HG03432 (cell line): Measurements from ENCODE around the gene ANKRD6.

Source experiments
- ATAC-seq: cut with Tn5 transposase; IDR thresholded peaks from one replicate; pipeline ENCODE4 v1.9.1; 2021; ENCODE audit warnings: mild to moderate bottlenecking, moderate library complexity; ENCODE audit not compliant: unreplicated experiment

Gene ANKRD6

DNA sequence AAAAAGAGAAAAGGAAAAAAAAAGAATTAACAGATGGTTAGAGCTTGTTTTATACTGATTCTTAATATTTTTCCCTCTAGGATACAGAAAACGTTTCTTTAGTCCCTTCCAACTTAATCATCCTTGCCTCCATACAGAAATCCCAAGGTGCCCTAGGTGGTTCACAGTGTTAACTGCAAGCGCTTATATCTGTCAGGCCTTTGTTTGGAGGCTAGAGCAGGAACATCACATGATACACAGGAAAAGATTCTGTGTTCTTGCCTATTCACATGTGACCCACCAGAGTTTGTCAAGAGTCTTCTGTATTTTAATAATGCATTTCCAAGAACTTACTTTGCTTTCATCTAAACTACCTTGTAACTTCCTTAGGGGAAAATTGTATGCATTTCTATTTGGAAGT is 31.3 kb downstream of the ANKRD6 start:
- no peak for ATAC-seq

DNA sequence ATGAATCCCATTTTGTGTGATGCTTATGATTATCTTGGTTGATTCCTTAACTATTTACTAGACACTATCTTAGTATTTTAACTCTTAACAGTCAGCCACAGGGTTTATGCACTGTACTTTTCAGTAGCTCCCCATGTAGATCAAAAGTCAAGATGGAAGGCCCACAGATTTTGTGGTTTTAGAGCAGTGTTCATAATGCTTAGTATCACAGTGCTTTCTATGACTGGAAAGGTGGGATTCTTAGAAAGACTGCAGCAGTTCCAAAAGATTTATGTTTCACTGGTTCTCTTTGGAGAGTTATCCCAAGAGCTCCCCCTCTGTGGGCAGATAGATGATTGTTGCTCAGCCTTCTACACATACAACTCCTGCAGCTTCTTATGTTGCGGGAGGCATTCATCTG is 34.5 kb downstream of the ANKRD6 start:
- no peak for ATAC-seq

DNA sequence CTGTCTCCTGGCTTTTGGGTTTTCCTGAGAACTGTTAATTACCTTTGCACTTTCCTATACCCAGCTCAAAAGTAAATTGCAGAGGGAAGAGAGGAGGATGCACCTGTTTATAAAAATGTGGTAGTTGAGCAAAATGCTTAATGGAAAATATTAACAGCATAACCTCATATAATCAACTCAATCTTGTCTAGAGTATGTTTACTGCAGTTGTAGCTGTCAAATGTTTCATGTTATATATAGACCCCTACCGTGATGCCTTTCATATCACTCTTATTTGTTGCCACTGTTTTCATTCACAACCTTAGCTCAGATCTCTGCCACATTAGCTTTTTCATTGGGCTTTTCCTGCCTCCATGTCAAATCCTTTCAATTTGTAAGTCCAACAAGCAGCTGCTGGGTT is 36.0 kb downstream of the ANKRD6 start:
- no peak for ATAC-seq

DNA sequence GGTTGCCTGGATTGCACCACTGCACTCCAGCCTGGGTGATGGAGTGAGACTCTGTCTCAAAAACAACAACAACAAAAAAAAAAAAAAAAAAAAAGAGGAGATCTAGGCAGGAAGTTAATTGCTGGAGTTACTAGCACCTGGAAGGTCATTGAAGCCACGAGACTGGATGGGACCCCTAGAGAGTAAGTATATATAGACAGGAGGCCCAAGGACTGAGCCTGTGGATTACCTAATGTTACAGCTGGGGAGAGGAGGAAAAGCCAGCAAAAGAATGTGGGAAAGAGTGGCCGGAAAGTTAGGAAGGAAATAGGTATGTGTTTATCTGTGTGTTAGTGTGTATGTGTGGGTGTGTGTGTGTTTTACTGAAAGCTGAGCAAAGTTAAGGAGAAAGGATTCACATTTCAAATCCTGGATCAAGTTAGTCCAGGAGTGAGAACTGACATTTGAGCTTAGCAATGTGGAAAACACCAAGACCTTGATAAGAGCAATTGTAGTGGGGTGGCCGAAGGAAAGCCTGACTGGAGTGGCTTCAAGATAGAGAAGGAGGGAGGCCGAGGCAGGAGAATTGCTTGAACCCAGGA is 38.4 kb downstream of the ANKRD6 start:
- no peak for ATAC-seq

DNA sequence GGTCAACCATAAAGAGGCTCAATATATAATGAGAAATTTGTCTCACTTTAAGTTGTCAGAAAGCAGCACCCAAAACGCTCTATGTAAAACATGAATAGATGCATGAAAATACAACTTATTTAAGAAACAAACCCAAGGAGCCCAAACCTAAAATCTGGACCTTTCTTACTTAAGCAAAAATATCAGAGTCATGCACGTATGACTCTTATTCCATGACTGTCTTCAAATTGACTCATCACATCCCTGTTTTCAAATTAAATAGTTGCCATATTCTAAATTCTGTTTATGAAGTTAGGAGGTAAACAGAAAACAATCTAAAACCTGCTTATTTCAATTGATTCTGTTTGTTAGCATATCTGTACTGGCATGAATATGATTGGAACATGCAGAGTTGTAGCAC is 42.1 kb downstream of the ANKRD6 start:
- no peak for ATAC-seq

DNA sequence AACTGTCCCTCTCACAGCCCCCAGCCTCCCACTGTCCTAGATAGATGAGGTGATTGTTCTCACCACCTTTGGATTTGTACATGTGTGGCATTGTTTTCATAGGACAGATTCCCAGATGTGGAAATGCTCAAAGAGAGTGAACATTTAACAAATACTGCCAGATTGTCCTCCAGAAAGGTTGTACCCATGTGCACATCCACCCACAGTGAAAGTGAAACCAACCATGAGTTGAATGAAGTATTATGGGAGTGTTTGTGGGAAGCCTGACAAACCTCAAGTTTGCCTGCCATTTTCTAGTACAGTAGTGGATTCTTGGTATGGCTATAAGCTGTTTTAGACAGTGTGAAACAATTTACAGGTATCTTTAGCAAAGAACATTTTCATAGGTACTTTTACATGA is 42.7 kb downstream of the ANKRD6 start:
- peak; percentile 53 for ATAC-seq

DNA sequence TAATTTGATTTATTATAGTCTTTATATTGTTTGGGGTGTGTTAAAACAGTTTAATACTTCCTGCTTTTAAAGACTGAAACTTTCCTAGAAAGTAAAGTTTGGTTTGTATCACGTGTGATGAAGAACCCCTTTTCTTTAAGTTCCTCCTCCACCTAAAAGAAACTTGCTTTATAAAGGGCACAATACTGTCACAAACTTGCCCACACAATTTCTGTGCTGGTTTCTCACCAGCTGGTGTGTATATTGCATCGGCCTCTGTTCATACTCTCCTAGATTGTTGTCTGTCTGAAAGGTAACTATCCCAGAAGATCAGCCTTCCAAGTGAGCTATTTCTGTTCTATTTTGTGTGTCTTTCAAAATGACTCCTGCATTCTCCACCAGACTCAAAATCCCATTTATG is 46.9 kb downstream of the ANKRD6 start:
- no peak for ATAC-seq

DNA sequence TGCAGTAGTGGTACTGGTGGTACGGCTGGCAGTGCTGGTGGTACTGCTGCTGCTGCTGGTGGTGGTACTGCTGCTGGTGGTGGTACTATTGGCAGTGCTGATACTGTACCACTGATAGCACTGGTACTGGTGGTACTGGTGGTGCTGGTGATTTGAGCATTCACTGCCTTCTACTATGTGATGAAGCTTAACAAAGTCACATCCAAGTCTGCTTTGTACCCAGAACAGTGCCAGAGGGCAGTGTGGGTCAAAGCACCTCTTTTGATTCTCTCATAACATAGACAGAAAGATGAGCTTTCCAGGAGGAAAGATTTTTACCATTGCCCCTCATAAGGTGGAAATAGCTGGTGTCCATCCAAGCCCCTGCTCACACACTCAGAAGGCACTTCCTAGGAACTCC is 48.7 kb downstream of the ANKRD6 start:
- no peak for ATAC-seq

DNA sequence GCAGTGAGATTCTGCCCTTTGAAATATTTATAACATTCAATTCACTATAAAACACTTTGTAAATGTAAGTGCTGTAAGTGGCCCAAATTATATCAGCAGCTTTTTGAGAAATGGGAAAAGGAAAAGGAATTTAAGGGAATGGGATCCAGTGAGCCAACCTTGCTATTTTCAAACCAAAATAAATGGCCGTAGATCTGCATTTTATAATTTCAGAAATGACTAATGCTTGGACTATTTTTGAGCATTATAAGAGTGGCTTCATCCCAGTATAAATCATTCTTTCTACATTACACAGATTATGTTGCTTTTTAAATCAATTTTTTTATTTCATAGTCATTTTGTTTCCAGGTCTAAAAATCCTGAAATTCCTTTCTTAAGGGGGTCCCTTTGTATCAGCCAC is 49.2 kb downstream of the ANKRD6 start:
- no peak for ATAC-seq

DNA sequence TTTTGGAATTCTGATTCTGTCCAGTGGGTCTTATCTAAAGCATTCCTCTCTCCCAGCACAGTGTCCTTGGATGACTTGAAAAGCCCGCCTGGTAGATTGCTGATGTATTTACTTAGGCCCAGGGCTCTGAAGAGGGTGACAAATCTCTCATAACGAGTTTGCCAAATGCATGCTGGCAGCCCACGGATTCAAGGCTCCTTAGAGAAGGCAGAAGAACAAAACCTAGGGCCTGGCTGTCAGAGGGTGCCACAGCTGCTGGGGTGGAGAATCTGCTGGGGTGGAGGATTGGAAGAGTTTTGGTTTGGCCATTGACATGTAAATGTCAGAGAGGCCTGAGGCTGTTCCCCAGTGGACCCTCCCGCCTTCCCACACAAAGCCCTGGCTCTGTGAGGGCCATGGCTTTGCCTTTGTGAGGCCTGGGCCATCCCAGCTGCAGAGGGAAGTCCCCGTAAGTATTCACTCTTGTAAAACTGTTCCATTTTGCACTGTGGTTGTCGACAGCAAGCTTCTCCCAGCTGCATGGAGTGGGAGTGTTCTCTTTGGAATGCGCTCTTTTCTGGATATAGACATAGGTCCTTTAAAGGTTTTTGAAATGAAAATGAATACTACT is 50.3 kb downstream of the ANKRD6 start:
- no peak for ATAC-seq

DNA sequence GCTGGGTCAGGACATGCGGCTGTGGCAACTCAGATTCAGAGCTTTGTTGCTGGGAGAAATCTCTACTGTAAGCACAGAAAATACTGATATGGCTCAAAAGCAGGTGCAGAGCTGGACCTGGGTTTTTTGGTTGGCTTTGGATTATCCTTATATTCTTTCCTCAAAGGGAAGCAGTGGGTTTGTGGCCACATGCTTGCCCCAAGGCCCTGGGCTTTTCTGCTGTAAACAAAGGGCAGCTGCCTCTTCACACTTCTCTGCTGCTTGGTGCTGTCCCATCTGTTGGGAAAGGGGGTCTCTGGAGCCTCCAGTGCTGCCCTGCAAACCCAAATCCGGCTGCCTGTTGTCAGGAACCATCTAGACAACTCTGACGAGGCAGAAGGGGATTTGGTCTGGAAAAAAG is 52.4 kb downstream of the ANKRD6 start:
- no peak for ATAC-seq

DNA sequence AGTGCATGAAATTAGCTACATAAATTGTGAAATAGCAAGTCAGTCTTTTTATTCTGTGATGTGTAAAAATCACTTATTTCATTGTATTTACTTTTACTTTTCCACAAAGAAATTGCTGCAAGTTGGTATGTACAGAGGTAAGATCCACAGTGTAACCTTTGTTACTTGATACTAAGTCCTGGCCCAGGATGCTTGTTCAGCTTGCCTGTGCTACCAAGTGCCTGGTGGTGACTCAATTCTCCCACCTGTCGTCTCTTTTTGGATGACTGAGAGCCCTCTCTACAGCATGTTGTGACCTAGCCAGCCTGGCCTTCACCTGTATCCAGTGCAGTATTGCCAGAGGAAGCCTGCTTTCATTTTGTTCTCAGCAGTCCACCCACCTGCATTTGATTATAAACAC is 54.9 kb downstream of the ANKRD6 start:
- ATAC-seq: no peak

DNA sequence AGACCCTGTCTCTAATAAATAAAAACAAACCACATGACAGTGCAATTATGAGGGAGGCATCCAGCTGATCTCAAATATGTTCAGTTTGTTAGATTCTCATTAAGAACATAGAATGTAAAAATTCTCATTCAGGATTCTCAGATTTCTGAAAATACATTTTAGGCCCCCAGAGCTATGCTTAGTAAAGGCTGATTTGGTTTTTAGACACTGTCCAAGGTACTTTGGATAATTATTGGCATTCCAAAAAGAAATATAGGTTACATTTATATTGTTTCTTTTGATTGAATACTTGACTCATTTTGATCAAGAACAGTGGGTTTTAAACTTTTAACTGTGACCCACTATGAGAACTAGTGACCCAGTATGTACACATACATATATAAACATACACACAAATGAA is 55.5 kb downstream of the ANKRD6 start:
- ATAC-seq: no peak

DNA sequence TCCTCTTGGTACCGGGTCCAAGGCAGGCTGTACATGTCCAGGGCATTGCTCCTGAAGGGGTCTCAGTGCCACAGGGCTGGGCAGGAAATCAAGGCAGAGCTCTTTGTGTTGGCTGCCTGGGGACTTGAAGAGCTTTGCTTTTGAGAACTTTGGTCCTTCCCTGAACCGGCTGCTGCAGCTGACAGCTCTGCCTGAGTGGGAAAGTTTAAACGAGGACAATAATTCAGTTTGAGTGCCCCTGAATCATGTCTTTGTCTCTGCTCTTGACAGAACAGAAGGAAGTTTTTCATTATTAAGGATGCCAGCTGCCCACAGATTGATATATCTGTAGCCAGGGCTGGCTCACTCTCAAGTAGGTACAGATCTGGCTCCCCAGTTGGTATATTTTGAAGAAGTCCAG is 56.1 kb downstream of the ANKRD6 start:
- ATAC-seq: no peak

DNA sequence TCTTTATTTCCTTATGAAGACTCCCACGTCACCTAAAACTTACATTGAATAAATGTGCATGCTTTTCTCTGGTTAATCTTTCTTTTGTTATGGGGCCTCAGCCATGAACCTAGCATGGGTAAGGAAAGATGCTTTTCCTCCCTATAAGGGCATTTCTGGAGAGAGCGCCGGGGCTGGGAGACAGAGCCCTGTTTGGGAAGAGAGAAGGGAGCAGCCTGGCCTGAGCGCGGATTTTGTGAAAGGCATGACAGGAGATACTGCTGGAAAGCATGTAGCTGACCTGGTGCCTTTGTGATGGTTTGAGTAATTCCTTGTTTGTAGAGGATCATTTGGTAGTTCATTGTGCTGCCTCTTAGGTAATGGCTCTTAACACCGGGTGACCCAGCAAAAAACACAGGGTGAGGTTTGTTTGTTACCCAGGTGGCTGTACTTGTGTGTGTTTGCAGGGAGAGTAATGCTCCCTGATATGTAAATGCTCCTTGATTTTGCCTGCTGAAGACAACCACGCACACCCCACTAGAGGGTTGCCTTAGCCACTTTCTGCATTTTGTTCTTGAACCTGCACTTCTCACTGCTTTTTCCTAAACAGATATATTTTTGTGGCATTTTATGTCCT is 59.2 kb downstream of the ANKRD6 start:
- ATAC-seq: no peak

DNA sequence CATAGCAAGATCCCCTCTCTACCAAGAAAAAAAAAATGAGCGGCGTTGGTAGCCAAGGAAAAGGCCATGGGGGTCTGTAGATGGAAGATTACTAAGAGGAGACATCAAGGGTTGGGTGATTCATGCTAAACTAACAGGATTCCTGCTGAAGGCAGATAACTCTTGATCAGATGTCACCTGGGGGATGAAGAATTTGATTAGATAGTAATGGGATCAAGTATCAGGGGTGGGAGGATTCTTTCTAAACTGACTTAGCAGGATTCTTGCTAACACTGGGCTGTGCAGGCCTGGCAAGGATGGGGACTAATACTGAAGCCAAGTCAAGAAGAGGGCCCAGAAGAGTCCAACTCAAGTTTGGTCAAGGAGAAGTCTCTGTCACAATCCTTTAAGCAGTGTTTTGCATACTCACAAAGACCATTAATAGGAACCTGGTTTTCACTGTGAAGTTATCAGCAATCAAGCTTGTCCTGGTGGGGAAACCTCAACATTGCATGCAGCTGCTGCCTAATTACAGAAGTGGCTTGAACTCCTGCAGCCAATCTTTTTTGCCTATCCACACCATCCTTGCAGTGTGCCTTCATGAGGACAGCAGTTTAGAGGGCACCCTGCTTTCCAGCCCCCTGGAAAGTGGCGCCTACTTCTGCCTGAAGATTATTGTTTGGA is 61.3 kb downstream of the ANKRD6 start:
- no peak for ATAC-seq

DNA sequence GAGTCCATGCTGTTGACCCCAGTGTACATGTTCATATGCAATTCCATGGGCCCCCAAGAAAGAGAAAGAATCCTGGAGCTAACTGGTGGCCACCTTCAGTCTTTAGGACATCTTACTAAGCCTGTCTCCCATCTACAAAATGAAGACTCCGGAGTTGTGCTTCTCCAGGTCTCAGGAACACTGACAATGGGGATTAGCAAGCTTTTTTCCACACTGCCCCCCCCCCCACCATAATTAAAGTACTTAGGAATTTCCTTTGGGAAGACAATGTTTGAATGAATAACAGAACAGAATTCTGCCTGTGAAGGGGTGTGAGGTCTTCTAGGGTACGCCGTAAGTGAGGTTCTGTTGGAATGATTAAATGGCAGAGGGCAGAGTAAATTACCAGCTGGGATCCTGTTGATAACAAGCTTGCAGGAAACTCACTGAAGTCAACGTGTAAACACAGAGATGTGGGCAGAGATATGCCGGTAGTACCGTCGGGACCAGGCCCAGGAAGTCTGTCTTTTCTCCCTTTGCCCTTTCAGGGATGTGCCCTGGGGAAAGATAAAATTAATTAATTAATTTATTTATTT is 63.1 kb downstream of the ANKRD6 start:
- ATAC-seq: no peak

DNA sequence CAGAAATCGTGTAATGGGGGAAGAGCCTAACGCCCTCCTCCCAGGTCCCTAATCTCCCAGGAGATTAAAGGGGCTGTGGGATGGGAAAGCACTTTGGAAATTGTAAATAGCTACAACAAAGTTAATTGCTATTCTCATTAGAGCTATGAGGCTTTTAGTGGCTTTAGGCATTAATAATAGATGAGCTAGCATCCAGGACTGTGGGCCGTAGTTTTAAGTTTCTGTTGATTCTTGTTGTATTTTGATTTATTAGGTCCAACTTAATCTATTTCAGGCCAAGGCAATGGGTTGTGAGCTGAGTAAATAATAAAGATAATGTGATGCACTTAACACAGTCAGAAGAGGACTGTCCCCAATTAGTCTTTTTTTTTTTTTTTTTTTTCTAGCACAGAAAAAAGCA is 67.7 kb downstream of the ANKRD6 start:
- ATAC-seq: no peak

DNA sequence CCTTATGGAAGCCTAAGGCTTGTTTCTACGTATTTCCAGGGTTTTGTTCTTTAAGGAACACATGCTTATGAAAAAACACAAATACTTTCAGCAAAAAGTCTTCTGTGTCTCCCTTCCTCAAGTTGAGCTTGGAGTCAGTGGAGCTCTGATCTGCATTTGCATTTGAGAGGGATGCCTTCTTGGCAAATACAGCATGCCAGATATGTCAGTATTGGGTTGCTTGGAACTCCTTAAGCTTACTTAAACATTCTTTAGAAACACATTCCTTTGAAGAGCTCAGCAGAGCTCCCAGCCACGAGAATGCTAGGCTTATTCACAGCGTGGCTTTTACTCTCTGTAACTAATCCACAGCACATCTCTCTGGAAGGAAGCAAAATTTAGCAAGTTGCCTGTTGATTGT is 68.3 kb downstream of the ANKRD6 start:
- ATAC-seq: no peak

DNA sequence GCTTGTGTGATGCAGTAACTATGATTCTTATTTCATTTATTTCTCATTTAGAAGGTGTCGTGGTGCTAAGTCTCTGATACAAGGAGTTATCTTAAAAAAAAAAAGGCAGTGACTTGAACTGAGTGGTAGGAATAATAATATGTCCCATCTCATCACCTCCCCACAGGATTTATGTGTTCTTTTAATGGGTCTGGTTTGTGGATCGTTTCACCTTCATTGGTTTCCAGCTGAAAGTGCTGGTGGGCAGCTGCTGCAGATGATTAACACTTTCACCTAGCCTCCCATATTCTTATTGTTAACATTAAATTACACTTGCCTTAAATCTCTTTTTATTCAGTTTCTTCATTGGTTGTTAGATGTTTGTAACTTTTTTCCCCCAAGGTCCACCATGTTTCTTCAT is 68.8 kb downstream of the ANKRD6 start:
- ATAC-seq: no peak

DNA sequence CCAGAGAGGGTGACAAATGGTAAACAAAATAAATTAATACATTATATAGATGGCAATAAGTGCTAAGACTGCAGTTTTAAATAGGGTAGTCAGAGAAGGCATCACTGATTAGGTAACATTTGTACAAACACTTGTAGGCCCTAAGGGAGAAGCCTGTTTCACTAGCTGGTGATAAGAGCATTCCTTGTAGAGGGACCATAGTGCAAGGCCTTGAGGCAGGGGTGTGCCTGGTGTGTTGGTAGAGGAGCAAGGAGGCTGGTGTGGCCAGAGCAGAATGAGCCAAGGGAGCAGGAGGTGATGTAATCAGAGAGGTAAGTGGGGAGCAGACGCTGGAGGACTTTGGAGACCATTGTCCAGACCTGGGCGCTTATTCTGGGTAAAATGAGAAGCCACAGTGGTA is 70.7 kb downstream of the ANKRD6 start:
- ATAC-seq: no peak

DNA sequence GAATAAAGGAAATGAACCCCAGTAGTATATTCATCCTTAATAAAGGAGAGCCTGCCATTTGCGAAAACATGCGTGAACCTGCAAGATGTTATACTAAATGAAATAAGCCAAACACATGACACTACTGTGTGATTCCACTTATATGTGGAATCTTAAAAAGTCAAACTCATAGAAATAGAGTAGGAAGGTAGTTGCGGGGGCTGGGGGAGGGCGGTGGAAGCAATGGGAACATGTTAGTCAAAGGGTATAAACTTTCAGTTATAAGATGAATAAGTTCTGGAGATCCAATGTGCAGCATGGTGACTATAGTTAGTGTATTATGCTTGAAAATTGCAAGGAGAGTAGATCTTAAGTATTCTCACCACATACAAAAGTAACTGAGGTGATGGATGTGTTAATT is 72.9 kb downstream of the ANKRD6 start:
- ATAC-seq: no peak
